Calu3 (cell line): Measurements from ENCODE around the gene KRTAP3-3. TPM values are rescaled to one million over a fixed set of nuclear protein-coding genes. Genes with fewer than 3 reads are reported as not detected.
A peak's percentile ranks its signal among the peaks of the same experiment; 100 is the strongest.

Experiments used
- BruUV-seq: library from RNA; stranded (reverse); fragments of 400-500 nt; replicated peaks from 2 replicates; lab custom pipeline; 2021; lab: Mats Ljungman, UMichigan
- CTCF ChIA-PET: fragments of 300-600 bp; sonication (Branson Sonifier 250); formaldehyde crosslinking; loops from one replicate; lab custom pipeline; 2022; ENCODE audit warnings: antibody characterized with exemption; lab: Charles Lee
- DNase-seq: peaks from one replicate; pipeline ENCODE4 v3.0.0; 2022
- H3K27ac Mint-ChIP-seq: one replicate; pipeline ENCODE4 v1.8.0; 2022; ENCODE audit warnings: mixed read lengths; ENCODE audit not compliant: unreplicated experiment
- H3K27me3 Mint-ChIP-seq: one replicate; pipeline ENCODE4 v1.8.0; 2022; ENCODE audit warnings: mixed read lengths; ENCODE audit not compliant: unreplicated experiment
- H3K36me3 Mint-ChIP-seq: one replicate; pipeline ENCODE4 v1.8.0; 2022; ENCODE audit warnings: mild to moderate bottlenecking, moderate library complexity, mixed read lengths; ENCODE audit not compliant: insufficient read depth, unreplicated experiment
- H3K4me1 Mint-ChIP-seq: one replicate; pipeline ENCODE4 v1.8.0; 2022; ENCODE audit warnings: mild to moderate bottlenecking, low read depth, mixed read lengths; ENCODE audit not compliant: unreplicated experiment
- H3K4me3 Mint-ChIP-seq: one replicate; pipeline ENCODE4 v1.8.0; 2022; ENCODE audit warnings: mild to moderate bottlenecking, low read depth, moderate library complexity, mixed read lengths; ENCODE audit not compliant: unreplicated experiment
- H3K9me3 Mint-ChIP-seq: one replicate; pipeline ENCODE4 v1.8.0; 2022; ENCODE audit warnings: low read depth, mixed read lengths; ENCODE audit not compliant: unreplicated experiment
- CTCF ChIP-seq: fragments of 200-600 bp; IDR thresholded peaks from one replicate; pipeline ENCODE4 v1.8.0; 2022; ENCODE audit warnings: antibody characterized with exemption; ENCODE audit not compliant: unreplicated experiment
- intact Hi-C: fragments of 100-400 bp; cut with micrococcal nuclease; formaldehyde crosslinking; loops from one replicate; pipeline ENCODE4 v1.10.0; 2022; ENCODE audit not compliant: unreplicated experiment
- total RNA-seq: library from RNA; stranded (reverse); gene quantifications from 2 replicates; pipeline ENCODE4 v1.2.3, GENCODE V29; 2022

The KRTAP3-3 gene
- total RNA-seq, 1 experiment from 2014 or later = not detected

- Mint-ChIP-seq H3K9me3 (peaks cover 4% of the 10 kb centered on the region), H3K4me3 (no peak overlapping the region), H3K27me3 (no peaks in the 10 kb centered on the region), H3K4me1 (peaks cover 47% of the 10 kb centered on the region), H3K27ac (no peak overlapping the region), H3K36me3 (no peaks in the 10 kb centered on the region)
- DNase-seq = no peak
- TF ChIP-seq CTCF = no peak
- BruUV-seq = no TSS peak
- intact Hi-C loops = no loop called here
- CTCF ChIA-PET = interaction anchor here (0.6 to 1.7 kb wide), 13 partner anchors 10 to 206 kb away, joined by 3 to 6 read pairs (median 4); partner anchors contain the start of genes KRT23, KRT40 and KRTAP2-3
These were observed 16.0 kb upstream of the KRTAP3-3 start for GRCh38 chr17:41009936-41010335.

GRCh38 chr17:41009301-41009760 lies 15.4 kb upstream of the KRTAP3-3 start:
- Mint-ChIP-seq H3K4me1 (peaks cover 44% of the 10 kb centered on the region), H3K27me3 (no peaks in the 10 kb centered on the region), H3K36me3 (no peaks in the 10 kb centered on the region), H3K9me3 (peaks cover 4% of the 10 kb centered on the region), H3K4me3 (no peak overlapping the region), H3K27ac (no peak overlapping the region)
- peak; percentile 45 for DNase-seq
- BruUV-seq = no TSS peak
- no peak for TF ChIP-seq CTCF
- CTCF ChIA-PET = interaction anchor here (0.6 to 1.7 kb wide), 14 partner anchors 10 to 292 kb away, joined by 3 to 6 read pairs (median 4); partner anchors contain the start of genes KRT23, KRT40 and KRTAP2-3
- intact Hi-C loops = no loop called here

GRCh38 chr17:41008811-41009210 lies 14.8 kb upstream of the KRTAP3-3 start, which contains the start of gene KRTAP3-1:
KRTAP3-1 (minus strand) TSS chr17:41009128; CDS start chr17:41009074, 54 bp downstream.
- no peak for TF ChIP-seq CTCF
- BruUV-seq = no TSS peak
- no peak within 1 kb of the TSS for H3K27ac Mint-ChIP-seq
- intact Hi-C loops = no loop called here
- H3K4me3 Mint-ChIP-seq = no peak within 1 kb of the TSS
- CTCF ChIA-PET = interaction anchor here (0.6 to 1.7 kb wide), 10 partner anchors 11 to 292 kb away, joined by 3 to 6 read pairs (median 4); partner anchors contain the start of gene KRT40
- no peaks in the 10 kb centered on the region for H3K36me3 Mint-ChIP-seq
- peaks cover 4% of the 10 kb centered on the region for H3K9me3 Mint-ChIP-seq
- no peak for DNase-seq
- H3K4me1 Mint-ChIP-seq = peaks cover 50% of the 10 kb centered on the region
- H3K27me3 Mint-ChIP-seq = no peaks in the 10 kb centered on the region

GRCh38 chr17:41004397-41004796 lies 10.4 kb upstream of the KRTAP3-3 start:
- TF ChIP-seq CTCF = no peak
- CTCF ChIA-PET = interaction anchor here (0.8 to 1.2 kb wide), 2 partner anchors 16 to 92 kb away, joined by 3 to 5 read pairs; no protein-coding TSS in a partner anchor
- no peaks in the 10 kb centered on the region for H3K36me3 Mint-ChIP-seq

More at GRCh38 chr17:41004397-41004796, 10.4 kb upstream of the KRTAP3-3 start:
- Mint-ChIP-seq H3K27ac (no peak overlapping the region), H3K9me3 (no peaks in the 10 kb centered on the region), H3K27me3 (no peaks in the 10 kb centered on the region), H3K4me3 (no peak overlapping the region), H3K4me1 (peaks cover 46% of the 10 kb centered on the region)
- intact Hi-C loops = loop anchor here (5.0 kb wide), 1 partner anchor 38 kb away; the partner anchor contains the start of gene KRTAP1-1
- no TSS peak for BruUV-seq
- DNase-seq = no peak
